ENCODE measurements around the gene NR3C1. TPM values are rescaled to one million over a fixed set of nuclear protein-coding genes. Genes with fewer than 3 reads are reported as not detected.

The NR3C1 gene
- total RNA-seq, 2 experiments from 2014 or later, result 52.7 to 55.6 TPM

DNA sequence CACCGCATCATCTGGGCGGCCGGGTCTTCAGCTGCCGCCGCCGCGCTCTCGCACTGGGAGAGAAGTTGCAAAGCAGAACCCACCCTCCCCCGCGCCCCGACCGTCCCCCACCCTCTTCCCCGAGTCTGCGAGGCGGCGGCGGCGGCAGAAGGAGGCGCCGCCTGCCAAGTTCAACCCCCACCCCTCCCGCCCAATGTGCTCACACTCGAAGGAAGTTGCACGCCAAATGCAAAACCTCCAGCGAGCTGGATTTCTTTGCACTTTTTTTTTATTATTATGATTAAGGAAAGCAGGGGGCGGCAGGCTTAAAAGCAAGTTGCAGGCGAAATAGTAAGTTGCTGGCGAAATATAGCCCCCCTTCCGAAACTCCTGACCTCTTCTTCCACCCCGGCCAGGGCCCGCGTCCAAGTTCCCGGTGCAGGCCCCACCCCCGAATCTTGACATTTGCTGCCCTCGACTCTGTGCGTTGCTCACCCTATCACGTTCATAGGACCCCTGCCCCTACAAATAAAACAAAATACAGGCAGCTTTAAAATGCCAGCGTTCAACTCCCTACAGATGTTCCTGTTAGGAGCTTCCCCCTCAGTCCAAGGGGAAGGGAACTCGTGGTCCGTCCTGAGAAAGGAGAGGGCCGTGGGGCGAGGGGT is 1.1 kb upstream of the NR3C1 start:
- Mint-ChIP-seq H3K4me3 (peak overlapping the region; percentile 90), H3K4me1 (ENCODE audit: low read depth) (peaks cover 35% of the 10 kb centered on the region), H3K36me3 (ENCODE audit: low read depth) (peaks cover 32% of the 10 kb centered on the region), H3K27me3 (no peaks in the 10 kb centered on the region), H3K27ac (peak overlapping the region; percentile 95), H3K9me3 (no peaks in the 10 kb centered on the region)
- CTCF ChIA-PET, result interaction anchor here (0.6 to 2.8 kb wide), 22 partner anchors 13 to 482 kb away, joined by 3 to 14 read pairs (median 3); no protein-coding TSS in a partner anchor
- intact Hi-C loops (cut with micrococcal nuclease), result loop anchor here (5.0 kb wide), 1 partner anchor 177 kb away; no protein-coding TSS in a partner anchor
- POLR2A ChIA-PET, result interaction anchor here (0.6 to 3.0 kb wide), 23 partner anchors 9 to 786 kb away, joined by 3 to 50 read pairs (median 4); no protein-coding TSS in a partner anchor
- TF ChIP-seq, protein P1, sequence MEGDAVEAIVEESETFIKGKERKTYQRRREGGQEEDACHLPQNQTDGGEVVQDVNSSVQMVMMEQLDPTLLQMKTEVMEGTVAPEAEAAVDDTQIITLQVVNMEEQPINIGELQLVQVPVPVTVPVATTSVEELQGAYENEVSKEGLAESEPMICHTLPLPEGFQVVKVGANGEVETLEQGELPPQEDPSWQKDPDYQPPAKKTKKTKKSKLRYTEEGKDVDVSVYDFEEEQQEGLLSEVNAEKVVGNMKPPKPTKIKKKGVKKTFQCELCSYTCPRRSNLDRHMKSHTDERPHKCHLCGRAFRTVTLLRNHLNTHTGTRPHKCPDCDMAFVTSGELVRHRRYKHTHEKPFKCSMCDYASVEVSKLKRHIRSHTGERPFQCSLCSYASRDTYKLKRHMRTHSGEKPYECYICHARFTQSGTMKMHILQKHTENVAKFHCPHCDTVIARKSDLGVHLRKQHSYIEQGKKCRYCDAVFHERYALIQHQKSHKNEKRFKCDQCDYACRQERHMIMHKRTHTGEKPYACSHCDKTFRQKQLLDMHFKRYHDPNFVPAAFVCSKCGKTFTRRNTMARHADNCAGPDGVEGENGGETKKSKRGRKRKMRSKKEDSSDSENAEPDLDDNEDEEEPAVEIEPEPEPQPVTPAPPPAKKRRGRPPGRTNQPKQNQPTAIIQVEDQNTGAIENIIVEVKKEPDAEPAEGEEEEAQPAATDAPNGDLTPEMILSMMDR (IDR thresholded peaks at IDR 0.05), result no peak
- ATAC-seq, result peak; percentile 42
- DNase-seq, result peak; percentile 83

DNA sequence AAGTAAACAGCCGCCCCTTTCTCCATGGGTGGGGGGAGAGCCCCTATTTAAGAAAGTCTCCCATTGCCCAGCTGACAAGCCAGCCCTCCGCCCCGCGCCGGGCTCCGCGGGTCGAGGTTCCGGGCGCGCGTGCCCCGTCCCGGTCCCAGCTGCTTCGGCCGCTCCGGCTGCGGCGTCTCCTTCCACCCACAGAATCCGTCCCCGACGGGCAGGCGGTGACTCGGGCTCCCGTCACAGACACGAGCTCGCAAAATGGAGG is 223 bp downstream of the NR3C1 start:
- ChIA-PET CTCF (interaction anchor here (0.8 to 2.8 kb wide), 18 partner anchors 12 to 789 kb away, joined by 3 to 14 read pairs (median 4); no protein-coding TSS in a partner anchor), POLR2A (interaction anchor here (0.6 to 3.0 kb wide), 14 partner anchors 9 to 788 kb away, joined by 3 to 50 read pairs (median 4); no protein-coding TSS in a partner anchor)
- Mint-ChIP-seq H3K27me3 (no peaks in the 10 kb centered on the region), H3K36me3 (ENCODE audit: low read depth) (peaks cover 43% of the 10 kb centered on the region), H3K4me3 (peak overlapping the region; percentile 93), H3K9me3 (no peaks in the 10 kb centered on the region), H3K27ac (peak overlapping the region; percentile 88), H3K4me1 (ENCODE audit: low read depth) (peaks cover 47% of the 10 kb centered on the region)
- intact Hi-C loops (cut with micrococcal nuclease), result loop anchor here (2.0 to 5.0 kb wide), 2 partner anchors 176 to 394 kb away; no protein-coding TSS in a partner anchor
- TF ChIP-seq, protein P1 (IDR thresholded peaks at IDR 0.05), result no peak
- no peak for ATAC-seq
- DNase-seq, result no peak

DNA sequence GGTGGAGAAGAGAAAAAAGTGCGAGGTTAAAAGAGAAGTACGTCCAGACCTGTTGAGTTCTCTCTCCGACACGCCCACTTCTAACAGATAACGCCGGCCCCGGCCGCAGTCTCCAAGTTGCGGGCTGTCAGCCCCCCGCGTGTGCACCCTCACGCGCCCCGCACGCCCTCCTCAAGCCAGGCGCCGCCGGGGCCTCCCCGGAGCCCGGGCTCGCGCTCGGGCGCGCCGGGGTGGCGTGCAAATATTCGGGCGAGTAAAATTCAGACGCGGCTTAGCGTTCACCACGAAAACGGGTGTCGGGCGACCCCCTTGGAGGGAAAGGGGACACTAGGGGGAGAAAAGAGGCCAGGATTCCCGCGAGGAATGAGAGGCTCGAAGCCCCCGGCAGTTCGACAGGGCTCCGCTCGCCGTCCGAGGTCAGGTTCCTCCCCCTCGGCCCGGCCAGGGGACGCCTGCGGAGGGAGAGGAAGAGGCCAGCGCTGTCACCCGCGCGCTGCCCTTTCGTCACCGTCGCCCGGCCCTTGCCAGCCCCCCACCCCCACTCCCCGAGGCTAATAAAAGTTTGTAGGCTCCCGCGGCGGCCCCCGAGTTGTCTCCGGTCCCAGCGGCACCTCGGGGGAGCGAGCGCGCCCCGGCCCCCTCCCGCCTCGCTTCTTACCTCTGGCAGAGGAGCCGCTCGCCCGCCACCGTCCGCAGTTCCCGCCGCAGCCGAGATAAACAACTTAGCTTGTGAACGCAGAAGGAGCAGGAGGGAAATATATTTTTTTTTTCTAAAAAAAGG is 743 bp downstream of the NR3C1 start:
- TF ChIP-seq, protein P1 (IDR thresholded peaks at IDR 0.05), result no peak
- peak overlapping the region; percentile 88 for H3K27ac Mint-ChIP-seq
- peak overlapping the region; percentile 93 for H3K4me3 Mint-ChIP-seq
- H3K9me3 Mint-ChIP-seq, result no peaks in the 10 kb centered on the region
- H3K4me1 Mint-ChIP-seq (ENCODE audit: low read depth), result peaks cover 47% of the 10 kb centered on the region
- POLR2A ChIA-PET, result interaction anchor here (0.6 to 3.0 kb wide), 13 partner anchors 9 to 788 kb away, joined by 3 to 50 read pairs (median 4); no protein-coding TSS in a partner anchor
- intact Hi-C loops (cut with micrococcal nuclease), result loop anchor here (2.0 to 5.0 kb wide), 2 partner anchors 175 to 394 kb away; no protein-coding TSS in a partner anchor
- CTCF ChIA-PET, result interaction anchor here (0.8 to 2.8 kb wide), 16 partner anchors 12 to 790 kb away, joined by 3 to 14 read pairs (median 4); no protein-coding TSS in a partner anchor
- DNase-seq (peak; percentile 72), ATAC-seq (no peak)
- no peaks in the 10 kb centered on the region for H3K27me3 Mint-ChIP-seq
- H3K36me3 Mint-ChIP-seq (ENCODE audit: low read depth), result peaks cover 43% of the 10 kb centered on the region

DNA sequence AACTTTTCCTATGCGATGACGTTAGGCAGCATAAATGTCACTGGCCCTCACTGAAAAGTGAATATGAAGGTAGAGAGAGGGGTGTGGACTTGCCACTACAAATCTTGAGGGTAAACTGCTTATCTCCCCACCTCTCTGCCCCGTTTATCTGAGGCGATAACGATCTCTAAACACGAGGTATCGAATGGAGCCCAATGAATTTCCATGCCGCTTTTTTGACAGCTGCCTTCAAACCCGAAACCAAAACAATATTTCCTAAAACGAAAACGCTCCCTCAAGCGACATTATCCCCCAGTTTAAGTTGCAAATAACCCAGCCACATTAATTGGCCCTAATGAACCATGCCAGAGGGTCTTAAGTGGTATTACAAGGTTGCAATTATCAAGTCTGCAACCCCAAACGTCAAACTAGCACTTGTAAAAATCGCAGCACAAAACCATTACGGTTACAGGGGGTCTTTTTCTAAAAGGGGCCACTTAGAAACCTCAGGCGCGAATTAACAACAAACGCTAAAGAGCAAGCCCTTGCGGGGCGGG is 1.4 kb downstream of the NR3C1 start:
- Mint-ChIP-seq H3K27me3 (no peaks in the 10 kb centered on the region), H3K4me1 (ENCODE audit: low read depth) (peaks cover 49% of the 10 kb centered on the region), H3K4me3 (peak overlapping the region; percentile 93), H3K9me3 (no peaks in the 10 kb centered on the region), H3K27ac (peak overlapping the region; percentile 83), H3K36me3 (ENCODE audit: low read depth) (peaks cover 38% of the 10 kb centered on the region)
- intact Hi-C loops (cut with micrococcal nuclease), result loop anchor here (2.0 to 5.0 kb wide), 2 partner anchors 175 to 393 kb away; no protein-coding TSS in a partner anchor
- ChIA-PET CTCF (interaction anchor here (0.6 kb wide), 1 partner anchor 11 kb away, joined by 3 read pairs; no protein-coding TSS in a partner anchor), POLR2A (interaction anchor here (1.0 to 1.2 kb wide), 2 partner anchors 213 to 399 kb away, joined by 3 to 4 read pairs; no protein-coding TSS in a partner anchor)
- peak; percentile 28 for DNase-seq
- no peak for ATAC-seq
- TF ChIP-seq, protein P1 (IDR thresholded peaks at IDR 0.05), result no peak
